ENCODE measurements around the gene MMP15.

DNA sequence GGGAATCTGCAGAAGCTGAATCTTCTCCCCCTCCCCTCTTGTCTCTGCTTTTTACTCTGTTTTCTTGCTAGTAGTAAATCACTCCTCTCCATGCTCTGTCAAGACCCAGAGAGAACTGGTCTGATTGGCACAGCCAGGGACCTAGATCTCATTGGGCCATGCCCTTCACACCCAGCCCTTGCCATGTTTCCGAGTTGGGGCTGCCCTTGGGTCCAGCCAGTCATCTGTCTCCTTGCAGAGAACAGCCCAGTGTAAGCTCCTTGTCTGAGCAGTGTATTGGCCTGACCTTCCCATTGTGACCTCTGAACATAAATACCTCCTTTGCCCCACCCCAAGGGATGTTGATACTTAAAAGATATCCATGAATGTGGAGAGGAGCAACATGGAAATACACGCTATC is 3.9 kb downstream of the MMP15 start:
- TF ChIP-seq, protein P1, sequence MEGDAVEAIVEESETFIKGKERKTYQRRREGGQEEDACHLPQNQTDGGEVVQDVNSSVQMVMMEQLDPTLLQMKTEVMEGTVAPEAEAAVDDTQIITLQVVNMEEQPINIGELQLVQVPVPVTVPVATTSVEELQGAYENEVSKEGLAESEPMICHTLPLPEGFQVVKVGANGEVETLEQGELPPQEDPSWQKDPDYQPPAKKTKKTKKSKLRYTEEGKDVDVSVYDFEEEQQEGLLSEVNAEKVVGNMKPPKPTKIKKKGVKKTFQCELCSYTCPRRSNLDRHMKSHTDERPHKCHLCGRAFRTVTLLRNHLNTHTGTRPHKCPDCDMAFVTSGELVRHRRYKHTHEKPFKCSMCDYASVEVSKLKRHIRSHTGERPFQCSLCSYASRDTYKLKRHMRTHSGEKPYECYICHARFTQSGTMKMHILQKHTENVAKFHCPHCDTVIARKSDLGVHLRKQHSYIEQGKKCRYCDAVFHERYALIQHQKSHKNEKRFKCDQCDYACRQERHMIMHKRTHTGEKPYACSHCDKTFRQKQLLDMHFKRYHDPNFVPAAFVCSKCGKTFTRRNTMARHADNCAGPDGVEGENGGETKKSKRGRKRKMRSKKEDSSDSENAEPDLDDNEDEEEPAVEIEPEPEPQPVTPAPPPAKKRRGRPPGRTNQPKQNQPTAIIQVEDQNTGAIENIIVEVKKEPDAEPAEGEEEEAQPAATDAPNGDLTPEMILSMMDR (IDR thresholded peaks at IDR 0.05; ENCODE audit: insufficient read depth, low read depth, low read length) = no peak
- no peak for TF ChIP-seq EZH2 (IDR thresholded peaks at IDR 0.05; ENCODE audit: insufficient read depth, low read length)

Data from astrocyte (in vitro differentiated cells and primary cell).